ENCODE results near the gene ADAMTS15.
A peak's percentile ranks its signal among the peaks of the same experiment; 100 is the strongest.

DNA sequence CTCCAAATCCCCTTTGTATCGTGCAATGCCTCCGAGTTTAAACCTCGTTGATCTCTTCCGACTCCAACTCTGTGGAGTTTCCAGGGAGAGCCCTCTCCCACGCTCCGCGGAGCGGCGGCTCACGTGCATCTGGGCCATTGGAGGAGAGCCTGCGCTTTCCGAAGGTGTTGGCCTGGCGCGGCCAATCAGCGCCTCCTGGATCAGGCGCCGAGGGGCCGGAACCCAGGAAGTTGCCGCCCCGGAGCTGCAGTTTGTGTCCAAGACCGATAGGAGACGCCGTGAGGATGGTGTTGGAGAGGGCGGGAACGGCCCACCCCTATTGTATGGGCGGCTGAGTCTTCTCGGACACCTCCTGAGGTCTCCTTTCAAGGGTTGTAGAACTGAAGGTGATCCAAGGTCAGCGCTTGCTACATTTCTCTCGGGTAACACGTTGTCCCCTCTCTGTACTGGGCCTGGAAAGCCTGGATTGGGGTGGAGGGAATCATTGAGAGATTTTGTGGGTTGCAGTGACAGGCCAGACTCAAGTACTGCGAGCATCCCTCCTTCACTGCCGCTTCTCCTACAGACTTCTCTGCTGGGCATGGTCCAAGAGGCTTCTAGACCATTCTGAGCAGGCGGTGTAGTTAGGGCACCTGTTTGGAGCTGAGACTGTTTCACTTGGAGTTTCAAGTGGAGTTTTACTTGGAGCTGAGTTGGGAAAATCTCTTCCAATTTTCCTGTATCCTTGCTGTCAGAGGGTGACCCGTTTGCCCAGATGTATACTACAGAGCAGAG is 1.7 kb downstream of the ADAMTS15 start:
- TF ChIP-seq CTCF (IDR thresholded peaks at IDR 0.05) = peak in 3 of 4 experiments; percentile 22 to 35 (median 33)
- TF ChIP-seq POLR2A (IDR thresholded peaks at IDR 0.05) = no peak
- TF ChIP-seq EP300 (IDR thresholded peaks at IDR 0.05) = no peak

Measured in sigmoid colon (tissue), 4 donors.